DOHH2 (cell line): ENCODE results near the gene KPNB1.

Experiments
- CTCF ChIP-seq: fragments of 200-600 bp; sonication (generic); IDR thresholded peaks from one replicate; pipeline ENCODE4 v1.5.1; 2014; ENCODE audit warnings: antibody characterized with exemption, mild to moderate bottlenecking, low read depth, low read length; ENCODE audit not compliant: poor library complexity, severe bottlenecking
- EZH2phosphoT487 ChIP-seq: fragments of 200-600 bp; sonication (generic); IDR thresholded peaks from 2 replicates; pipeline ENCODE4 v1.6.1; 2017; ENCODE audit warnings: borderline replicate concordance, mild to moderate bottlenecking, antibody characterized with exemption, low read length, moderate library complexity, mixed read lengths

DNA sequence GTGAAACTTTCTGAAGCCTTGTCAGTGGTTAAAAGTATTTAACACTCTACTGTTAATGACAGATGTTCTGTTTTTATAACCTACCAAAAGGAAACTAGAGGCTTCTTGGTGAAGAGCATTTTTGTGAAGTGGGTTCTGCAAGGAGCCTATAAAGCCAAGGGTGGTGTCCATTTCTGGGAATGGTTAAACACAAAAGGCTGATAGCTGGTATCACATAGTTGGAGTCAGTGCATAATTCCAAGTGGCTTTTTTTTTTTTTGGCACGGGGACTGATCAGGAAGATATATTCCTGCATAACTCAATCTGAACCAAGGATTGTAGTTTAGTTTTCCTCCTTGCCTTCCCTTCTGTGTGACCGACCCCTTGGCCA, 27.6 kb upstream of the KPNB1 start:
- no peak for TF ChIP-seq CTCF
- no peak for TF ChIP-seq EZH2phosphoT487
